Measurements from ENCODE around the gene GRIK3.
"Not testable (repeated sequence)": the region's sequence is repeated elsewhere in the genome, so short reads cannot be mapped to it uniquely, and the experiment has no call there.

Gene GRIK3

DNA sequence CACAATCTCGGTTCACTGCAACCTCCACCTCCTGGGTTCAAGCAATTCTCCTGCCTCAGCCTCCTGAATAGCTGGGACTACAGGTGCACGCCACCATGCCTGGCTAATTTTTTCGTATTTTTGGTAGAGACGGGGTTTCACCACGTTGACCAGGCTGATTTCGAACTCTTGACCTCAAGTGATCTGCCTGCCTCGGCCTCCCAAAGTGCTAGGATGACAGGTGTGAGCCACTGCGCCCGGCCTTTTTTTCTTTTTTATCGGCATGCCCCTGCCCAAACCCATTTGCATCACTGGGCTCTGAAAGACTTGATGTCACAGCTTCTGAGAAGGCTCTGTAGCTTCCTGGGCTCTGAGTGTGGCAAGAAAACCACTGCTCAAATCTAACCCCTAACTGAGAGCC, 125.0 kb downstream of the GRIK3 start:
- DNase-seq (ENCODE audit: low read depth) = not testable (repeated sequence)

DNA sequence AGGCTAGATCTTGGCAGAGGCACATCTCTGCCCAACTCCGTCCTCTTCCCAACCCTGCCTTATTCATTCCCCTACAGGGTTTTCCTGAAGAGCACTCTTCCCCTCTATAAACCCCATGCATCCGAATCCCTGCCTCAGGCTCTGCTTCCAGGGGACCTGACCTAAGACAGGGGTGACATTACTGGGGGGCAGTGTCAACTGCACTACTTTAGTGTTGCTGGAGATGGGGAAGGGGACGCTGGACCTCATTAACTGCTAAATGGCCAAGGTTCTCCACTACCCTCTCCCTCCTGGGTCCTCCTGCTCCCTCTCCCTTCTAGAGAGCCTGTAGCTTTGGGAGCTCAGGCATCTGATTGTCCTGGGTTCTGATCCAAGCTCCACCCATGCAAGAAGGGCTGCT, 126.2 kb downstream of the GRIK3 start:
- DNase-seq (ENCODE audit: low read depth) = no peak

DNA sequence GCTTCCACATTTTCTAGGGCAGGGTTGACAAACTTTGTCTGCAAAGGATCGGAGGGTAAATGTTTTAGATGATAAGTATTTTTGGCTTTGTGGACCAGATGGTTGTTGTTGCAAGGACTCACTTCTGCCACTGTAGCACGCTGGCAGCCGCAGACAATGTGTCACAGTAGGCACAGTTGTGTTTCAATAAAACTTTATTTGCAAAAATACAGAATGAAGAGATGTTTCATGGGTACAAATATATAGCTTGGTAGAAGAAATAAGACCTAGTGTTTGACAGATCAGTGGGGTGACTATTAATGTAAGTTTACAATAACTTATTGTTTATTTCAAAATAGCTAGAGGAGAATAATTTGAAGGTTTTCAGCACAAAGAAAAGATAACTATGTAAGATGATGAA, 127.8 kb downstream of the GRIK3 start:
- no peak for DNase-seq (ENCODE audit: low read depth)

DNA sequence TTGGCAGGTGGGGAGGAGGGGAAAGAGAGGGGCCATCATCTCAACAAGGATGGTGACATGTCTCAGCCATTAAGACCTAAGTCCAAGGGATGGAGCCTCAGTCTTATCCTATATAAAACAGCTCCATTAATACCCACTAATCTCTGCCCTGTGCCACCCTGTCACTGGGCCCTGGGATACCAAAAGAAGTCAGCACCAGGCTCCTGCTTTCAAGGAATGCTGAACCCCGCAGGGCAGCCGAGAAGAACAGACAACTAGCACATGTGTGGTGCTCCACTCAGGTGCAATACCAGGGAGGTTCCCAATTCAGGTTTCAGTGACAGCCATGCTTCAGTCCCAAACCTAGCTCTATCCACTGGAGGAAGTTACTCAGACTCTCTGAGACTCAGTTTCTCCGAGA, 128.4 kb downstream of the GRIK3 start:
- DNase-seq (ENCODE audit: low read depth) = no peak

DNA sequence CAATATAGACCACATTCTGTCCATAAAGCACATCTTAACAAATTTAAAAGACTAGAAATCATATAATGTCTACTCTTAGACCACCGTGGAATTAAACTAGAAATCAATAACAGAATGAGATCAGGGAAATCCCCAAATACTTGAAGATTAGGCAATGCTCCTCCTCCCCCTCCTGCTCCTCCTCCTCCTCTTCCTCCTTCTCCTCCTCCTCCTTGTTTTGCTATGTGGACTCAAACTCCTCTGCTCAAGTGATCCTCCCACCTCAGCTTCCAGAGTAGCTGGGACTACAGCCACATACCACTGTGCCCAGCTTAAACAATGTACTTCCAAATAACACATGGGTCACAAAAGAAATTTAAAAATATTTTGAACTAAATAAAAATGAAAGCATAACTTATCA, 134.2 kb downstream of the GRIK3 start:
- no peak for DNase-seq (ENCODE audit: low read depth)

DNA sequence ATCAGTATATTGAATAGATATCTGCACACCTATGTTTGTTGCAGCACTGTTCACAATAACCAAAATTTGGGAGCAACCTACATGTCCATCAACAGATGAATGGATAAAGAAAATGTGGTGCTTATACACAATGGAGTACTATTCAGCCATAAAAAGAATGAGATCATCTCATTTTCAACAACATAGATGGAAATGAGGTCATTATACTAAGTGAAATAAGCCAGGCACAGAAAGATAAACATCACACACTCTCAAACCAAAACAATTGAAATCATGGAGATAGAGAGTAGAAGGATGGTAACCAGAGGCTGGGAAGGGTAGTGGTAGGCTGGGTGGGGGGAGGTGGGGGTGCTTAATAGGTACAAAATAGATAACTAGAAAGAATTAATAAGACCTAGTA, 136.5 kb downstream of the GRIK3 start:
- not testable (repeated sequence) for DNase-seq (ENCODE audit: low read depth)

DNA sequence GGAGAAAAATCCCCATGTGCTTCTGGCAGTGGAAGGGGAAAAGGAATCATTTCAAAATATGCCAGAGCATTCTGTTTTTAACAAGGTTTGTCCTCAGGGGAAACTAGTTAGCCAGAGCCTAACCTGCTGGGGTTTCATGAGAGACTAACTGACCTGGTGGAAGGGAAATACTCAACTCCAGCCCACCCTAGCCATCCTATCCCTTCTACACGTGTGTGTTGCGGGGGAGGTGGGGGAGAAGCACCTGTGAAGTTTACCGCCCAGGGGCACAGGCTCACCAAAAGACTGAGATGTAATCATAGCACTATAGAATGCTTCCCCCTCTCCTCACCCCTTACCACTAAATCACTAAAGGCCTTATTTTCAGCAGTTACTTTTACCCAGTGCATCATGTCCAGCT, 139.5 kb downstream of the GRIK3 start:
- DNase-seq (ENCODE audit: low read depth) = no peak

DNA sequence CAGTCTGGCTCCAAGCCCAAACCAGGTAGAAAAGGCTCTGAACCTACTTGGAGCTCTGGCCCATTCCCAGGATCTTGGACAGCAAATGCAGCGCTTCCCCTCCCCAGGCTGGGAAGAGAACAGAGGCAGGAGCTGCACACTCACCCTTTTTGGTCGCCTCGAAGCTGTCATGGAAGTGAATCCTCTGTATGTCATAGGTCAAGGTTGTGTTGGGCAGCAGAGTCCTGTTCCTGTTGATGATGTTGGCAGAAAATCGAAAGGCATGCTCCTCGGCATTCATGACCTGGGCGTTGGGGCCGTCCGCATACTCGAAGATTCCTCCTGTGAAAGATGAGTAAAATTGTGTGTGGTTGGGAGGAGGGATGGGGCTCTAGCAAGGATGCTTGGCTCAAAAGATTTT, 143.5 kb downstream of the GRIK3 start:
- no peak for DNase-seq (ENCODE audit: low read depth)

DNA sequence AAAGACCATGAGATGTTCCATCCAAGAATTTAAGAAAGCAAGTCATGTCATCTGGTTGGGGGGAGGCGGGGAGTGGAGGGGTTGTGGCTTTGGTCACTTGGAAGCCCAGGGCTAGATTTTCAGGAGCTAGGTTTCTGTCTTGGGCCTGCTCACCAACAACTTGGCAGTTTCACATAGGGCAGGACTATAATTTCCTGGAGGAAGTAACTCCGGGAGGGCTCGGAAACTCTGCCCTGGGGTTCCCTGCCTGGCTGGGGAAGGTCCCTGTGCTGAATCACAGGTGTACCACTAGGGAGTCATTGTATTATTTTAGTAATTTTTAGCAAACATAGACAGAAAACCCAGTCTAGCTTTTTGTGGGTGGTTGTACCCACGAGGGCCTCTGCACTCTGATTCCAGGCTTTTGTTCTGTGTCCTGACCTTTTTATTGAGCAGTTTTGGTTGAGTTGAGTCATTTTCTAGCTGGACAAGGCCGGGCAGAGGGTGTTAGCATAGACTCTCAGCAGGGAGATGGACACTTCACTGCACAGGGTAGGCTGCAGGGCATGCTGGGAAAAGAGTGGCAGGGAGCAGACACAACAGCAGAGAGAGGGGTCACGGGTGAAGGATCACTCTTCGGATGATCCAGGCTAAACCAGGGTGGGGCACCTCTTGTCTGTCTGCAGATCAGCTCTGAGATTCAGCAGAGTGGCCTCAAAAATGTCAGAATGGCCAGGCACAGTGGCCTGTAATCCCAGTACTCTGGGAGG, 144.7 kb downstream of the GRIK3 start:
- DNase-seq (ENCODE audit: low read depth) = no peak

DNA sequence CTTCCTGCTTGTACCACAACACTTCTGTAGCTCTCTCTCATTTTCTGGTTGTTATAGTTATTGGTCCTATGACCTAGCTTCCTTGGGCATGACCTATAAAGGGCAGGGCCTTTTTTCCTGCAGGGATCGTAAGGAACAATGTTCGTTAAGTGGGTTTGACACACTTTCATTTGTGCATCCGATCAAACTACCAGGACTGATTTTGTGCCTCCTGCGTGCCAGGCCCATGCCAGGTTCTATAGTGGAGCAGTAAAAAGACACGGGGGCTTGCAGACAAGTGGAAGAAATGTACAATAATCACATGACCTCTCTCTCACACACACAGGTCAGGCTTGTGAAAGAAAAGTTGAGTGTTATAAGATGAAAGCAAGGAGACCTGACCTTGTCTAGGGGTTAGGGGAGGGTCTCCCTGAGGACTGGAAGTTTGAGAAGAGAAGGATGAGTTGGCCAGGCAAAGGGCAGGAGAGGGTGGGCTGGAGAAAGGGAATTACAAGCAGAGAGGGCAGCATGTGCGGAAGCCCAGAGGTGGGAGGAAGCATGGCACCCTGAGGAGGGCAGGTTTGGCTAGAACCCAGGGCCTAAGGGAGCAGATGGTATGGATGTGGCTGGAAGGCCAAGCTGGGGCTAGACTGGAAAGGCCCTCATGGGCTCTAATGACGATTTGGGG, 145.4 kb downstream of the GRIK3 start:
- no peak for DNase-seq (ENCODE audit: low read depth)

DNA sequence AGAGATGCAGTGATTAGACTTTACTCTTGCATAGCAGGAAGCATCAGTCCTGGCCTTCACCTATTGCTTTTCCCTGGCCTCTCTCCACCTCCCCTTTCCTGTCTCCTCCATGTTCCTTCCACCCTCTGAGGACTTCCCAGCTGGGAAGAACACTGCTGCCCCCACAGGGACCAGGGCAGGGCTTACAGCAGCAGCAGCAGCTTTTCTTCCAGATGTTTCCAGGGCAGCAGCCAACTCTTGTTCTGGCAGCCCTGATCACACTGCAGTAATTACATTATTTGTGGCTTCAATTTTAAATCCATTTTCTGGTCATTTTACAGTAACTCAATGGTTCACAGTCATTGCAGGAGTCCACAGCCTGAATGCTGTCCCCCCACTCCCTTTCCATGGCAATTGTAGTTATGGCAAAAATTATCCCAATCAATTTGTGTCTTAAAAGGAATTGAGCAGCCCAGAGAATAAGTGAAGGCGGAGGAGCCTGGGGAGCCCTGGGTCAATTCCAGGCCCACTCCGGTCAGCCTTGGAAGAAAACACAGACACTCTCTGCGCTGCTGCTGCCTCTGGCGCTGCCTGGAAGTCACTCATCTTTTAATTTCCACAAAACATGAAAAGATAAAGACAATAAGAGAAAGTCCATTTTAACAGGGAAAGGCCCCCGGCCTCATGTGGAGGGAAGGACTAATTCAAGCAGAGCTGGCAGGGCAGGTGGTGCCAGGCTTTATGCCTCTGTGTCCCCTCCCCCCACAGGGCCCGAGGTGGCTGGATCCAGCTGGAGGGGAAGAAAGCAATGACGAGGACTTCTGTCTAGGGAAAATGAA, 148.6 kb downstream of the GRIK3 start:
- DNase-seq (ENCODE audit: low read depth) = no peak

DNA sequence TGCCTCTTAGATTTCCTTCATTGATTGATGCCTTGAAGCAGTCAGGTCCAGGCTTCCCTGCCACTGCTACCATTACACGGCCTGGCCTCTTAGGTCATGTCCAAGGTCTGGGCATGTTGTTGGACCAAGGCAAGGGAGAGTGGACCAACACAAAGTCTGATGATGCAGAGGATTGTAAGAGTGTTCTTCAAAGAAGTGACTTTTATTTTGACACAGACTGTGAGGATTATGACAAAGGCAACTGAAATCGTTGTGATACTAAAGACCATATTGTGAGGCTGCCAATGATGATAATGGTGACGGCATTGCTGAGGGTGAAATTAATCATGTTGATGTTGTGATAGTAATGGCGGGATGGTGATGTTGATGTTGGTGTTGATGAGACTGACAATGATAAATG, 149.5 kb downstream of the GRIK3 start:
- no peak for DNase-seq (ENCODE audit: low read depth)

DNA sequence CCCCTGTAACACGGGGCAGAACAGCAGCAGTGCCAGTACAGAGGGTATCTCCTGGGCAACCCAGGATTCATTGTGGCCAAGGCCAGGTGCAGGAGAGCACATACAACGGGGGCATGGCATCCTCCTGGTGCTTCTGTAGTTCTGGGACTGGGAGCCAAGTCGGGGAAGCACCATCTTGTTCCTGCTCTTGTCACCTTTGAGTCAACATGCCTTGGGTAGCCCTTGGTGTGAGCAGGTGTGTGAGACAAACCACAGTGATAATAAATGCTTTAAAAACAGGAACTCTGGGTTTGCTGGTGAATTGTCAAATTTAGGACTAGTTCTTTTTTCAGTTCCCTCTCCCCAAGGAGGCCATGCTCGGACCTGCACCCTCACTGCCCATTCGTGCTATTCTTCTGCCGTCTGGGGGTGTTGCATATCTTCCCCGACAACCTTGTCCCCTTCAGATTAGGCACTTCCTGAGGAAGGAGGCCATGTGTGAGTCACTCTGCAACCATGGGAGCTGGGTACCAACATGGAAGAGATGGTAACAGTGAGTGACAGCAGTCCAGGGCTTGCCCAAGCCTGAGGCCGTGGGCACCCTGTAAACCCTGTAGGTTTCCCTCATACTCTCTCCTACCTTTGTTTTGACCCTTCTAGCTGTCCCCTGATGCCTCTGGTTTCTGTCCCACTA, 150.2 kb downstream of the GRIK3 start:
- DNase-seq (ENCODE audit: low read depth) = no peak

DNA sequence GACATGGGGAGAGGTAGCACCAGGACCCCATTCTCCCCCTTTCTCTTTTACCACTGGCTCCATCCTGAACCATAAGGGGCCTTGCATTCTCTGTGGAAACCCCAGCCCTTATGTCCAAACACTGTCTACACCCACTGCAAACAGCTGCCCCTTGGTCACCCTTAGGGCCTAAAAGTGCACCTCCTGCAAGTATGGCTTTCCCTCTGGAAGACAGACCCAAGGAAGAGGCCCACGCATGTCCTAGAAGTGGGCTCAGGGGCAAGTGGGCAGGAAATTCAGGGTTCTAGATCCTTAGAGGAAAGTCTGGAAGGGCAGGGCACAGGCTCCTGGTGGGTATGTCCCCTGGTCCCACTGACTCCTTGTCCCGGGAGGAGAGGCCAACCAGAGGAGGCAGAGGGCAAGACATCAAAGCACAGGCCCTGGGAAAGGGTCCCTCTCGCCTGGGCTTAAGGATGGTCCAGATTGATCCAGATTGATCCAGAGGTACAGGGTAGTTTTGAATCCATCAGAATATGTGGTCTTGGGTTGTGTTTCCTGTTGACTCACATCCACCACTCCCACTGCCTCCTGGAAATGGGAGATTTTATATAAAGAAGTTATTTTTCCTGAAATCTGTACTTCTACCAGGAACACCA, 150.9 kb downstream of the GRIK3 start:
- DNase-seq (ENCODE audit: low read depth) = no peak

DNA sequence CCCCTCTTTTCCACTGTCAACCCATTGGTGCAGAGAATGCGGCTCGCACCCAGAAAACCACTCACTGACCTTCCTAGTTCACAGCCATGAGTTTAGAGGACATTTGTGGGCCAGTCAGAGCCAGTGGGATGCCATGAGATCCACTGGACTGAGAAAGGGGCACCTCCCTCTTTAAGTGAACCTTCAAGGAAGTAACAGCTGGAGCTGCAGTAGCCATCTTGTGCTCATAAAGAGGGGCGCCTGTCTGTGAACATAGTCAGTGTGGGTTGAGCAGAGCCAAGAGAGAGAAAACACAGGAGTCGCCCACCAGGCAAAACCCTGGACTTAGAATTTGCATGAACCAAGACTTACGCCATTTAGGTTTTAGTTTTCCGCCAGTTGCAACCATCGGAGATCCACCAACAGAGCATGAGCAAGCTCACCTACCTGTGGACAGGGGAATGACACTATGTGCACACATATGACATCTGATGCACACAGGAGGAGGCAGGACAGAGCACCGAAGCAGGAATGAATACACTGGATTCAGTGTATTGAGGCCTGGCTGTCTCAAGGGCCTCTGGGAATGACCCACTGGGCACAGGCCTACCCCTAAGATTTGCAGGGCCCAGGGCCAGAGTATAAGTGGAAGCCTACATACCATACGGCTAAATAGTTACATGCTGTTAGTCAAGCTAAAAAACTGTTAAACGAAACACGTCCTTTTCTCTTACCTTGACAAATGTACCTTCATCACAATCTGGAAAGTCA, 151.6 kb downstream of the GRIK3 start:
- no peak for DNase-seq (ENCODE audit: low read depth)

DNA sequence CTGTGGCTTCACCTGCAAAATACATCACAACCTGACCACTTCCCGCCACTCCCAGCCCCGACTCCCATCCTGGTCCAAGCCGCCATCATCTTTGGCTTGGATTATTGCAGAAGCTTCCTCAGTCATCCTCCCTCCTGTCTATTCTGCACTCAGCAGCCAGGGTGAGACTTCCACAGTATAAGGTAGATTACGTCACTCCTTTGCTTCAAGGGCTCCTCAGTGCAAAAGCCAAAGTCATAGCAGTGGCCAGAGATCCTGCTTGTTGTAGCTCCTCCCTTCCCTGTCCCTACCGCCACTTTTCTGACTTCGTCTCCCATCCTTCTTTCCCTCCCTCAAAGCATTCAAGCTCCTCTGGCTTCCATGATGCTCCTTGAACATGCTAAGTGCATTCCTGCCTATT, 152.8 kb downstream of the GRIK3 start:
- DNase-seq (ENCODE audit: low read depth) = no peak

DNA sequence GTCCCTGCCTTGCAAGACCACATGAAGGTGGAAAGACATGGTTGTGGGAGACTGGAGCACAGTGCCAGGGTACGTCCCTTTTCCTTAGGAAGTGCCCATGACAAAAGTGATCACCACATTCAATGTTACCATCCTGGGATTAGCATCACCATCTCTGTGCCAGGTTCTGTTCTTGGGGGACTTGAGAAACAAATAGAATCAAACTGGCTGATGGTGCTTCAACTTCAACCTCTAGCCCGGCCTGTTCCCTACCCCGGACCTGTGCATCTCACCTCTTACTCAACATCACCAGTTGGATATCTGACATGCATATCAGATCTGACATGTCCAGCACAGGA, 153.3 kb downstream of the GRIK3 start:
- no peak for DNase-seq (ENCODE audit: low read depth)

DNA sequence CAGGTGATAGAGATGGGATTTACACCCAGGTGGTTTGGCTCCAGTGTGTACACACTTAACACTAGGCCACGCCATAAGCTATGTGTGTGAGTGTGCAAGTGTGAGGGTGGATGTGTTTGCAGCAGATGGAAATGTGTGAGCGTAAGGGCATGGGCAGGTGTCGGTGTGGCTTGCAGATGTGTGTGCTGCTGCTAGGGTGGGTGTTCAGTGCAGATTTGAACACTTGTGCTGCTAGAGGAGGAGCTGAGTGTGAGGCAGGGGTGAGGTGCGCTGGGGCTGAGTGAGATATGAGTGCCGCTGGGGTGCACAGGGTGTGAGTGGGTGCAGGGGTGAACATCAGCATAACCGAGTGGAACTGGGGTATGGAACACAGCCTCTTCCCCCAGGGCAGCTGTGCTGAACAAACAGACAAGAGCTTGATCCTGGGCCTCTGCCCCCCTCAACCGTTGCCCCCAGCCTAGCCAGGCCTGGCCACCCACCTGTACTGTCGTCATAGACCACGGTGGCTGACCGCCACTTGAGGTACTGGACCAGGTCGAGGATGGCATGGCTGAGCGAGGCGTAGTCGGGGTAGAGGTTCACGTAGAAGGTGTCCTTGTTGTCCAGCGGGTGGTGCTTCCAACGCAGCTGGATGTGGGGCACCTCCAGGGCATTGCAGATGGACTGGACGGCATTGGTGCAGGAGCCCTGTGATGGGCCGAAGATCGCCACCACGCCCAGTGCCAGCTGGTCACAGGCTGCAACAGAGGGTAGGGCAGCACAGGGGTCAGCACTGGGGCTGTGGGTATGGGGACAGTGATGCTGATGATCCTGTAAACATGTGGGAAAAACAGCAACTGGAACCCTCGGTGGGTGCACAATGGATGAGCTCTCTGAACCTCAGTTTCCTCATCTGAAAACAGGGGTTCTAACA, 153.9 kb downstream of the GRIK3 start:
- no peak for DNase-seq (ENCODE audit: low read depth)

DNA sequence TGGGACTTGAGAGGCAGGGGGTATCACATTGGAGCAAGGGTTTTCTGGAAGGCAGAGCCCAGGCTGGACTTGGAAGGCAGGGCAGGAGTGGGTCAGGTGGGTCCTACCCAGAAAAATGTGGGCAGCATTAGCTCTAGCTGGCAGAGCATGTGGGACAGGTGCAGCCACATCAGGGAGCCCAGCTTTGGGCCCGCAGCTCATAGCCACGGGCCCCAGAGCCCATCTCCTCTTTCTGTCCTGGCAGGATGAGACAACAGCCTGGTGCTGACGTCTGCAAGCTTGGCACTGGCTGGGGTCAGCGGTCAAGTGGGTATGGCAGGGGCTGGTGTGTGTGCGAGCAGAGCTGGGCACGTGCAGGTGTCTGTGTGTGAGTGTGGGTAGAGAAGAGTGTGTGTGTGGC, 154.7 kb downstream of the GRIK3 start:
- DNase-seq (ENCODE audit: low read depth) = no peak

DNA sequence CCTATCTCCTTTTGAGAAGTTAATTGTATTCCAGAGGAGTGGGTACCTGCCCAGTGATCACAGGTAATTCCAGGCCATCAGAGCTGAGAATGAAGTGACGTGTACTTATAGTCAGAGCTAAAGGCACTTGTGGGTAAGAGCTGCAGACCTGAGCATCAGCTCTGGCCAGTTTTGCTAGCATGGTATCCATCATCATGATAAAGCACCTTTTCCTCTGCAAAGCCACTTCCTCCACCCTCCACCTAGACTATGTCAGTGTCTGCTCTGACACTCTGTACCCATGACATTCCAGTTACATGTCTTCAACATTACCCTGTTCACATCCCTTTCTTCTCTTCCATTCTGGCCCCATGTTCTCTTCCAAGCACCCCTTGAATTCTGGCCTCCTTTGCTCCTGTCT, 157.3 kb downstream of the GRIK3 start:
- no peak for DNase-seq (ENCODE audit: low read depth)

Measured in CMK (cell line).